Measurements from ENCODE around the gene CDH13. TPM values are rescaled to one million over a fixed set of nuclear protein-coding genes. Genes with fewer than 3 reads are reported as not detected.

Gene CDH13
- total RNA-seq, 1 donor from 2014 or later, result 25.7 TPM

DNA sequence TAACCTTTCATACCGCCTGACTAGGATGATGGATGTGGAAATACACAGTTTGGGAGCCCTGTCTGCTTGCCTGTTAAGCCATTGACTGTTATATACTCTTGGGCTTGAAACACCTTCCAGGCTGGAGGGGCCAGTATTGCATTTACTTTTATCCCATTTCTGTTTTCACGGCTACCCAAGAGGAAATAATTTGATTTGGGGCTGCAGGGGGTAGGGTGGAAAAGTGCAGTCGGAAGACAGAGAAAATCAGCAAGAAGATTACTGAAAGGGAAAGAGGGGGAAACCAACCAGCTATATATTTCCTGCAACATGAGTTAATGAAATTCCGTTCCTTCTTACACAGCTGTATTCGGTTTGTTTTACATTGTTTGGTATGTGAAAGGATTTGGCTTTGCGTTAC, 202.5 kb downstream of the CDH13 start:
- FAIRE-seq (no peak), DNase-seq (ENCODE audit: low spot score in 2 of 2) (no peak)

- FAIRE-seq, result no peak
- no peak for DNase-seq (ENCODE audit: low spot score in 2 of 2)
Measured at GRCh38 chr16:82830944-82831343, 204.2 kb downstream of the CDH13 start.

GRCh38 chr16:82832821-82833220, 206.1 kb downstream of the CDH13 start:
- no peak for FAIRE-seq
- no peak for DNase-seq (ENCODE audit: low spot score in 2 of 2)

DNA sequence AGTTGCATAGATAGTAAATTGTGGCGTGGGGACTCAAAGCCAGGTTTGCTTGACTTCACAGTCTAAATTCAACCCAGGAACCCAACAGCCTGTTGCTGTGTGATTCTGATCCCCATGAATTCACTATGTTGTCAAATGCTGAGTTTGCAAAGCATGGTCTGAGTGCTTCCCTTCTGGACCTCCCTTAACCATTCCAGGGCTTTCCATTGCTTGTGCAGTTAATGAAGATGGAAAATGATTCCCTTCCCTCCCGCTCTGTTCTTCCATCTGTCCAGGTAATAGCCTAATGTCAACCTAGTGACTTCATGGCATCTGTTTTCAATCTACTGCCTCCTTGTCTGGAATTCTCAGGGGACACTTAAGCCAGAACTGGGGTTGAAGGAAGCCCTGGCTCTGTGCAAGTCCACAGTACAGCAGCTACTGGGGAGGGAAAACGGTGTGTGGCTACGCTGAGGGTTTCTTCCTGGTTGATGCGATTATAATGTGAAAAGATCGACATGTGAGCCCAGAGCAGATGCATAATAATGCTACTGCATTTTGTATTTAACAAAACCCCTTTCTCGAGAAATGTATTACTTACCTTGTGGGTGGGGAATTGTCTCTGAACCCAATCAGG, 206.7 kb downstream of the CDH13 start:
- DNase-seq (ENCODE audit: low spot score in 2 of 2), result no peak
- no peak for FAIRE-seq

DNA sequence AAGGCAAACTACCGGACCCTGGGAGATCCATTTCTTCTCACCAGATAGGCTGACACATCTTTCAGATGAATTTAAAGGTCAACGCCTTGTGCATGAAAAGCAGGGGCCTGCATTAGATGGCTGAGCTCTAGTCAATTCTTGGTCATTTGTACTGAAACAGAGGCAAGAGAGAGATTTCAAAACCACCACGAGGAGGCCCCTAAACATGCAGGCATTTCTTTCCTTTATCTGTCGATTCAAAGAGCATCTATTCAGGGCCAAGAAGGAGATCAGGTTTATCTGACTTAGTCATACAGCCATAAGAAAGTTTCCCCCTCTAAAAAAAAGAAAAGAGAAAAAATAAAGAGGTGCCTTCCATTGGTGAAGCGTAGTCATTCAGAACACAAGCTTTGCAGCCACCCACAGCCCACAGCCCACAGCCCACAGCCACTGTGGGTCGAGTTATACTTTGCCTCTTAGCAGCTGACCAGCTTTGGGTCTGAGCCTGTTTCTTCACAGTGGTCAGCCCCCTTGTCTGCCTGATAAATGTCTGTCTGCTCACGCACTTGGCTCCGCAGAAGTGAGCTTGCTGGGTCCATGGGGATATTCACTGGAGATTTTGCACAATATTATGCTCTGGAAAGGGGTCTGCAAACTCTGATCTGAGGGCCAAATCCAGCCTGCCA, 207.5 kb downstream of the CDH13 start:
- DNase-seq (ENCODE audit: low spot score in 2 of 2) (no peak), FAIRE-seq (no peak)

DNA sequence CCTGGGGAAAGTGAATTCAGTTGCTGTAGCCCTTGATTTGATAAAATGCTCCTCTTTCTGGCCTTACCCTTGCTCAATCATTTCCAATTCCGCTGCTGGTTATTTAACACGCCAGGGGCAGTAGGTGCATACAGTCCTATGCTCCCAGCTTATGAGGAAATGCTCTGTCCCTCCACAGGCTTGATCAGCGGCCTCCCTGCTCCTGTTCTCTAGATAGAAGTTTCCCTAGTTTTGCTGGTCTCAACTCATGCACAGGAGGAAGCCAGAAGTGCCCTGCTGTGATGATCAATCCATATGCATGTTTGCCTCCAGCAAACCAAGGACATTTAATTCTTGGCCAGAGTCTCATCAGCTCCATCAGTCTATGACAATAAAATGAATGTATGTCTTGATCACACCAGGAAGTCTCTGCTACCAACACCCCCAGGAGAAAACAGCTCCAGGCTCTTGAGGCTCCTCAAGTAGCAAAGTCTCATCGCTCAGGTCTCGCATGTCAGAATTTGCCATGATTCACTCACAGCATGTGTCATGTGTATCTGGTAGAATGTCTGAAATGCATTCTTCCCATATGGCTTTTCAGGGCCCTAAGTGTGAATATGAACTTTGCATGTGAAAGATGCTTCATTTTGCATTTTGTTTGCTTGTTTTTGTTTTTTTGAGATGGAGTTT, 208.9 kb downstream of the CDH13 start:
- DNase-seq (ENCODE audit: low spot score in 2 of 2), result no peak

GRCh38 chr16:82841108-82841507, 214.3 kb downstream of the CDH13 start:
- DNase-seq (ENCODE audit: low spot score in 2 of 2) (no peak), FAIRE-seq (no peak)

More for the DNA sequence above, 208.9 kb downstream of the CDH13 start:
- FAIRE-seq, result no peak

DNA sequence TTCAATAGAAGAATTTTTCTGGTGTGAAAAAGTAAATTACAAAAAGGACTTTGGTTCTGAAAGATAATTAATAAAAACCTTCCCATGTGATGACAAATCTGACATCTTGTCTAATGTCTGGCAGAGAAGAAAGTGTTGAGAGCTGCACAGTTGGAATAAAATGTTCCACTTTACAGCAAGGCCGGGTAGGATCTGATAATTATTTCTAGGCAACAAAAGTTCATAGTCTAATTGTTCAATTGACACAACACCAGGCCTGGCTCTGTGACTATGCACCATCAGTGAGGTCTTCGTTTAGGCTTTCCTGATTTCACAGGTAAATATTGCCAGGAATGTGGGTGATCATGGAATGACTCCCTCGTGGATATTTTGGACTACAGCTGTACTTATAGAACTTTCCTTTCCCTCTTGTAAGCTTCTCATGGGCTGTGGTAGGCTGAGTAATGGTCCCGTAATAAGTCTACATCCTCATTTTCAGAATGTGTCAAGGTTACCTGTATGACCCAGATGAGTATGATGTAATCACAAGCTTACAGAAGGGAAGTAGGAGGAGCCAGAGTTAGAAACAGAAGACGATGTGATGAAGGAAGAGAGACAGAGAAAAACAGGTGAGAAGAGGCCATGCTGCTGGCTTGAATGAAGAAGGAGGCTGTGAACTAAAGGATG, 217.0 kb downstream of the CDH13 start:
- FAIRE-seq (no peak), DNase-seq (ENCODE audit: low spot score in 2 of 2) (no peak)

- no peak for DNase-seq (ENCODE audit: low spot score in 2 of 2)
Measured at GRCh38 chr16:82845116-82845515, 218.3 kb downstream of the CDH13 start.

DNA sequence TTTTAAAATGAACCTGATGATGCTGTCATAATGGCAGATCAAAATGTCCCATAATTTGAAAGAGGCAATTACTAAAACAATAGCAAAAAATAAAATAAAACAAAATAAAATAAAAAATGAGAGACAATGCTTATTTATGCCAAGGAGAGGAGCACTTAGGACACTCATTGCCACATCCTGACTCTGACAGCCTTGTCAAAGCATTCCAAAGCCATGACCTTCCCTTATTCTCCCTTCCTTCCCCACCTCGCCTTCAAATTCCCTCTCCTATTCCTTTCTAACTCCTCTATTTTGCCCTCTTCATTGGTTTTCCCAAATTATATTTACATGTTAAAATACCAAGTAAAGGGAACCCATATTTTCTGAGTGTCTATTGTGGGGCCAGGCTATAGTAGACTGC, 220.0 kb downstream of the CDH13 start:
- no peak for FAIRE-seq

More at GRCh38 chr16:82845116-82845515, 218.3 kb downstream of the CDH13 start:
- no peak for FAIRE-seq

GRCh38 chr16:82848013-82848412, 221.2 kb downstream of the CDH13 start:
- FAIRE-seq, result no peak
- DNase-seq (ENCODE audit: low spot score in 2 of 2), result no peak

More for the DNA sequence above, 220.0 kb downstream of the CDH13 start:
- no peak for DNase-seq (ENCODE audit: low spot score in 2 of 2)

DNA sequence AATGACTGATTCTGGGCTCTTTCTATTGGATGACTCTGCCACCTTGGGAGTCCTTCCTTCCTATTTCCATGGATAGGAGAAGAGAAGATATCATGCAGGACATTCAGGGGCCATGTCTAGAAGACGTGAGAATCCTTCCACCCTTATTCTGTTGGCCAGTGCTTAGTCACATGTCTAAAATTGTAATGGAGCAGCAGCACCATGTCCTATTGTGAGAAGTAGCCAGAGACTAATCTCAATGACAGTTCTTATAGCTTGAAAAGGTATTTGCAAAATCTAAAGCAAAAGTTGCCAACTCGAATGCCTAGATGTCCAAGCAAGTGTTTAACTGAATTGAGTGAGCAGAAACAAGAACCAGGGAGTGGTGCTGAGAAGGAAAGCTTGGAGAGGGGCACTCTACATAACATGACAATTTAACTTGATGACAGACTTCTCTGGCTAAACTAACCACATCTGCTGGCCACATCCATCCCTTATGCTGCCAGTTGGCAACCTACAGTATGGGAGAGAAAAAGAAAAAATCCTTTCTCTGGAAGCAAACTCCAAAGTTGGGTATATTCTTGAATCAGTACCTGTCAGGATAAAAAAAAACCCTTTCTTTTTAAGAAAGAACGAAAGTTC, 225.7 kb downstream of the CDH13 start:
- FAIRE-seq, result no peak
- DNase-seq (ENCODE audit: low spot score in 2 of 2), result no peak

DNA sequence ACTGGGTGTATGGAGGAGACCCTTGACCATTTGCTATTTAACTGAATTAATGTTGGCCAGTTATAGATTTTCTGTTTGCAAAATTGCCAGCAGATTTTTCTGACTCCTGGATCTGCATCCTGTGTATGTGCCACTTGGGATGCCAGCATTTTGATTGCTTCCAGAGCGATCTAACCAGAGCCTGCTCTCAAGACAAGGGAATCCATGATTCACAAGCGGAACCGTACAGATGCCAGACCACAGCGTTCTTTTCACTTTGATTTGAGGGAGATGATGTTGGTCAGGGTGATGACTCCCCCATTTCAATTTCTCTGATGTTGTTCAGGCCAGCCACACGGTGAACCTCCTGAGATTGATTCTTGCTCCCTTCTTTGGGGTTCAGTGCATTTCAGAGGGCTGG, 228.7 kb downstream of the CDH13 start:
- no peak for FAIRE-seq

GRCh38 chr16:82857693-82858365, 231.1 kb downstream of the CDH13 start:
- FAIRE-seq (no peak), DNase-seq (ENCODE audit: low spot score in 2 of 2) (no peak)

More for the DNA sequence above, 228.7 kb downstream of the CDH13 start:
- no peak for DNase-seq (ENCODE audit: low spot score in 2 of 2)

DNA sequence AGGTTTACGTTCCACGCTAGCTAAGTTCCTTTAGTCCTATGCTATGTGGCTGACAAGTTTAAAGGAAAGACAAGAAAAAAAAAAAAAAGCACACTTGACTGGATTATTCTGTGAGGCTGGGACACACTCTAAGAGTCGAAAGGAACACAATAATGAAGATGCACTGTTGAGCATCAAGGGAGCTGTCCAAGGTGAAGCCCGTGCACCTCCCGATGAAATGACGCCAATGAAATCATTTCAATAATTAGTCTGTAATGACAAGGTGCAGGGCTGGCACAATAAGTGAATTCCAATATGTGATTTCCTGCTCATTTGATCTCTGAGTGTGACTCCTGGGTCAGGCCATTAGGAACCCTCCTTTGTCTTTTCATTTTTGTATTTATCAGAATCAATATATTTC, 232.9 kb downstream of the CDH13 start:
- no peak for FAIRE-seq
- DNase-seq (ENCODE audit: low spot score in 2 of 2), result no peak

DNA sequence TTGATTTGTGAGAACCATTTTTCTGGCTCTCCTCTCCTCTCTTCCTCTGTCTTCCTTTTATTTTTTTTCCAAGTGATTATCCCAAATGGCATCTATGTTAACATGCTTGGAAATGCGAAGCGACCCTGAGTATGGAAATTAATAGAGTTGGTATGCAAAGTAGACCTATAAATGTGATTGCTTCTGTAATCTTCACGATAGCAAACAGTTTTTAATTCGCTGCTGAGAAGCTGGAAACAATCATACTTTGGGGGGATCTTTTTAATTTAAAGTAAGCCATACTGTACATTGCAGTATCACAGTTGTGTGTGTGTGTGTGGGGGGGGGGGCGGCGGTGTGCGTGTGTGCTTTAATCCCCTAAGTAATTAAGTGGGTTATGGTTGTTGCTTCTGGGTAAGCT, 233.3 kb downstream of the CDH13 start:
- FAIRE-seq (no peak), DNase-seq (ENCODE audit: low spot score in 2 of 2) (no peak)

DNA sequence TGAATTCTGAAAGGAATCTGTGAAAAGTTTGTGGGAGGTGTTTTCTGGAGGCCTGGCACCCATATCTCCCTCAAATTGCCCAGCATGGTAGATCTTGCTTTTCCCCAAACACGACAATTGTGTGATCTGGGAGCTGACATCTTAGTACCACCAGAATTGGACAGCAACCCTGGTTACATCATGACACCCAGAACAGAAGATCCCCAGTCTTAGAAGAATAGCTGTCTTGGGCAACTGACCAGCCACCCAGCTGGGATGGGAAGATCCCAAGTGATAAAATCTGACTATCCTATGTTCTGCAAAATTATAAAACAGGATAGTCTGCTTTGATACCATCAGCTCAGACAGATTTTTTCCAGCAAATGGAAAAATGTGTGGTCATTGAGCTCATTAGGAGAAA, 235.3 kb downstream of the CDH13 start:
- DNase-seq (ENCODE audit: low spot score in 2 of 2), result no peak
- no peak for FAIRE-seq

GRCh38 chr16:82864332-82865040, 237.7 kb downstream of the CDH13 start:
- no peak for DNase-seq (ENCODE audit: low spot score in 2 of 2)
- FAIRE-seq, result no peak

GRCh38 chr16:82865412-82865811, 238.6 kb downstream of the CDH13 start:
- FAIRE-seq (no peak), DNase-seq (ENCODE audit: low spot score in 2 of 2) (no peak)

DNA sequence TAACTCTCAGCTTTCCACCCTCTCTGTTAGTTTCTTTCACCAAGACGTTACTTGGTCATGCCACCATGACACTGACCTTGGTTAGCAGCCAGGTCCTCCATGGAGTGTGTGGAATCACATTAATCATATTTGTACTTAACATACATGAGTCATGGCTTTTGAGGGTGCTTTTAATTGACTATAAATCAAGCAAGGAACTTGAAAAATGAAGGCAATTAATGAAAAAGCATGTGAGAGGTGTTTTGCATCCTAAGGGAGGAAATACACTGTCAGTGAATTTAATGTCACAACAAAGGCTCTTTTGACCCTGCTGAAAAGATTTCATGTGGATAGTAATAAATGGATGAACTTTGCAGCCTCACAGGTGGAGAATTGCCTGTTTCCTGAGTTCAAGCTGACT, 240.7 kb downstream of the CDH13 start:
- FAIRE-seq (no peak), DNase-seq (ENCODE audit: low spot score in 2 of 2) (no peak)
